Stimulated activated CD8-positive, alpha-beta memory T cell treated with anti-CD3 and anti-CD28 coated beads, Interleukin-15, amount 100 ng/mL, for 48 hours (primary cell): ENCODE data around the gene THBS2.
"Not testable (repeated sequence)": the region's sequence is repeated elsewhere in the genome, so short reads cannot be mapped to it uniquely, and the experiment has no call there.

ENCODE experiments used
- DNase-seq, 2 donors: peaks; one replicate each; pipeline ENCODE4 v3.0.0-alpha.2; 2020; ENCODE audit warnings: low read depth in 2 of 2

Gene THBS2

DNA sequence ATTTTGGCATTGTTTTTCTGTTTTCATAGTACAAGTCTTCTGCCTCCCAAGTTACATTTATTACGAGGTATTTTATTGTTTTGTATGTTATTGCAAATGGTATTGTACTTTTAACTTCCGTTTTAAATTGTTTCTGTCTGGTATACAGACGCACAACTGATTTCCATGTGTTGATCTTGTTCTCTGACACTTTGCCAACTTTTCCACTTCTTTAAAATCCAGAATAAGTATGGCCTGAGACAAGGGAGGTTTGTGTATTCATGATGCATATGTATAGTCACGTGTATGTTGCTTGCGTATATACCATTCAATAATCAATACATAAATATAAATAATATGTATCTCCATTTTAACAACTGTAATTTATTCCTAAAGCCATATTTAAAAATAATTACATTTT lies 41.2 kb downstream of the THBS2 start:
- no peak for DNase-seq

DNA sequence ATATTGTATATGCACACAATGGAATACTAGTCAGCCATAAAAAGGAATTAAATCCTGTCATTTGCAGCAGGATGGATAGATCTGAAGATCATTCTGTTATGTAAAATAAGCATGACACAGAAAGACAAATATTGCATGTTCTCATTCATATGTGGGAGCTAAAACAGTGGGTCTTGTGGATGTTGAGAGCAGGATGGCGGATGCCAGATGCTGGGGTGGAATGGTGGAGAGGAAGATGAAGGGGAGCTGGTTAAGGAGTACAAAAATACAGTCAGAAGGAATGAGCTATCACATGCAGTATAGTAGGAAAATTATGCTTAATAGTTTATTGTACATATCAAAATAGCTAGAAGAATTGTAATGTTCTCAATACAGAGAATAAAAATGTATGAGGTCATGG lies 41.8 kb downstream of the THBS2 start:
- no peak for DNase-seq

DNA sequence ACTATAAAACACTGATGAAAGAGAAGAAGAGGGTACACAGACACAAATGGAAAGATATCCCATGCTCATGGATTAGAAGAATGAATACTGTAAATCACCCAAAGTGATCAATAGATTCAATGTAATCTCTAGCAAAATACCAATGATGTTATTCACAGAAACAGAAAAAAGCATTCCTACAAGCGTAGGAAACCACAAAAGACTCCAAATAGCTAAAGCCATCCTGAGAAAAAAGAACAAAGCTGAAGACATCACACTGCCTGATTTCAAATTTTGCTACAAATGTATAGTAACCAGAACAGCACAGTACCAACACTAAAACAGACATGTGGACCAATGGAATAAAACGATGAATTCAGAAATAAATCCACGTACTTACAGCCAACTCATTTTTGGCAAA lies 43.0 kb downstream of the THBS2 start:
- no peak for DNase-seq

DNA sequence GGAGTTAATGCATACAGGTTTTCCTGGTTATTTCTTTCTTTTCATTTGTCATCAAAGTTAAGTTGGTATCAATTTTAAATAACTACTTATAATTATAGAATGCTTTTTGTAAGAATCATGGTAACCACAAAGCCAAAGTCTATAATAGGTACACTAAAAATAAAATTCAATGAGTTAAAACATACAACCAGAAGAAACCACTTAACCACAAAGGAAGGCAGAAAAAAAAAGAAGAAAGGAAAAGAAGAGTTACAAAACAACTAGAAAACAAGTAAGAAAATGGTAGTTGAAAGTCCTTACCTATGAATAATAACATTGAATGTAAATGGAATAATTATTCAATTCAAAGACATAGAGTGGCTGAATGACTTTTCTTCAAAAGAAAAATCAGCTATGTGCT lies 45.6 kb downstream of the THBS2 start:
- no peak for DNase-seq

DNA sequence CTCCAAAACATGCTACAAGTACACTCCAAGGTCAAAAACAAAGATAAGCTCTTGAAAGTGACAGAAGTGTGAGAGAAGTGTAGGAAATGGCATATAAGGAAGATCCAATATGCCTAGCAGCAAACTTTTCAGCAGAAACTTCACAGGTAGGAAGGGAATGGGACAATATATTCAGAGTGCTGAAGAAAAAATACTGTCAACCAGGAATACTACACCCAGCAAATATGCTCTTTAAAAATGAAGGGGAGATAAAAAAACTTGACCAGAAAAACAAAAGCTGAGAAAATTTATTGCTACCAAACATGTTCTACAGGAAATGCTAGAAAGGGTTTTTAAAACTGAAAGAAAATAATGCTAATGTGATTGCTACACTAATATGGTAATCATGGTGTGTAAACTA lies 46.2 kb downstream of the THBS2 start:
- no peak for DNase-seq

DNA sequence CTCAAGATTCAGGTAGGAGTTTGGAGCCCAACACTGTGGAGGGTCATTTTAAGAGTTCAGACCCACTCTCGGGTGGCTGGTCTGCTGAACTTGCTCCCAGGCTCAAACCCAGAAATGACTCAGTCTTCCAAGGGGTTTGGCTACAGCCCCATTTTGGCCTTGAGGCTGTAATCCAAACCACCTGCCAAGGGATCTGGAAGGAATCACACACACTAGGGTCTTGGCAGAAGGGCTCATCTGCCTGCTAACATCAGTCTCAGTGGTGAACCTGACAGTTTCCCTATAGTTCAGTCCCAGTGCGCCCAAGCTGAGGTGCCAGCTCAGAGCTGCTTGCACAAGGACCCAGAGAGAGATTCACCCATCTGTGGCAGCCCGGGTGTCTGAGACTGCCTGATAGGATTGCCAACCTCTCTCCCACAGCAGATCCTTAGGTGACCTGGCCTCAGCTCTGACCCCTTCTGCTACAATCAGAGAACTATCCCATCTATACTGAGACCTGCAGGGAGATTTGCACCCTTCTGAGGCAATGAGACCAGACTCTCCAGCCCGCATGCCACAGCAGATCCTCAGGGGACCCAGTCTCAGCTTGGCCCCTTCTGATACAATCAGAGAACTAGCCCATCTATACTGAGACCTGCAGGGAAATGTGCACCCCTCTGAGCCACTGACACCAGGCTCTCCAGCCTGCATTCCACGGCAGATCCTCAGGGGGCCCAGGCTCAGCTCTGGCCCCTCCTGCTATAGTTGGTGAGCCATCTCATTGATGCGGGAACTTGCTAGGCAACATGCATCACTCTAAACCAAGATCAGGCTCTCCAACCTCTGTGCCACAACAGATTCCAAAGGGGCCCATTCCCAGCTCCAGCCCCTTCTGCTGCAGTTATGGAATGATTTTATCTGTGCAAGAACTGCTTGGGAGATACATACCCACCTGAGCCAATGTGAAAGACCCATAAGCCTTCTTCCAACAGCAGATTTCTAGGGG lies 48.2 kb downstream of the THBS2 start:
- DNase-seq, result no peak

DNA sequence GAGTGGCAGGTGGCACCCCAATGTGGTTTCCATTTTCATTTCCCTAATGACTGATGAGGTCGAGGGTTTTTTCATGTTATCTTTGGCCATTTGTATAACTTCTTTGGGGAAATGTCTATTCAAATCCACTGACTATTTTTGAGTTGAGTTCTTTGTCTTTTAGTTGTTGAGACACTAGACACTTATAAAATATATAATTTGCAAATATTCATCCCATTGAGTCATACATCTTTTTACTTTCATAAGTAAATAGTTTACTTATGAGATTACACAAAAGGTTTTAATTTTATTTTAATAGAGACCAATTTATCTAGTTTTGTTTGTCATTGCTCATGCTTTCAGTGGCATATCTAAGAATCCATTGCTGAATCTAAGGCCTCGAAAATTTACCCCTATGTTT lies 49.5 kb downstream of the THBS2 start:
- no peak for DNase-seq

DNA sequence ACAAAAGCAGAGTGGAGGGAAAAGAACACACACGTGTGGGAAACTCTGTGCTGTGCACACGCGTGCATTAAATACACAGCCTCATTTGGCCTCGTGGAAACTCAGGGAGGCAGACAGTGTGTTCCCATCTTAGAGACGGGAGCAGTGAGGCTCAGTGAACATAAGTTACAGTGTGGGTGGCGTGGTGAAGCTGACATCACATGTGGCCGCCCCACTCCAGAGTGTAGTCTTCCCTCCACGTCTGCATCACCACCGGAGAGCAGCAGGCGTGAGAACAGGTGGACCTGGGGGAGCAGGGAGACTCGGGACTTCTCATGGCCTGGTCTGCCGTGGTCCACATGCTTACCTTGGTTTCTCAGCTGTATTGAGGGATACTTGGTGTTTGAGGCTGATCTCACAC lies 51.7 kb downstream of the THBS2 start:
- DNase-seq, result no peak

DNA sequence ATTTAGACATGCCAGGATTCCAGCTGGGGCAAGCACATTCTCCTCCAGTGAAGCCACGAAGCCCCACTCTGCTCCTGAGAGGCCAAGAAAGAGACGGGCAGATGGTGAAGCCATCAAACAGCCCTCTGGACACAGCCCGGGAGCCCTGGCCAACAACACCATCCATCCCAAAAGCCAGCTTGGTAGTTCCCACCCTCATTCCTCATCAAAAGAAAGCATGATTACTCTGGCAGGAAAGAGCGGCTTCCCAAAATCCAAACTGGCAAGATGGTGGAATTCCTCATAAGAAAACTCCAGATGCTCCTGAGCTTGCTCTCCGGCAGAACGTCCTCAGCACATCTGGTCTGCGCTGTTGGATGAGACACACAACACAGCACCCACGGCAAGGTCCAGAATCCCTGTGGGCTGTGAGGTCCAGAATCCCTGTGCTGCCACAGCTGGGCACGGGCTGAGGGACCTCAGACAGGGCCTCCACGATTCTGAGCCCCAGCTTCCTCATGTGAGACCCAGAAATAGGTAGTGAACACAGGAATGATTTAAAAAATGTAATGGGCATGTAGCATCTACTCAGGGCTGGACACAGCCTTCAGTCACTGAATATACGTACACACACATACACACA lies 52.6 kb downstream of the THBS2 start:
- no peak for DNase-seq

DNA sequence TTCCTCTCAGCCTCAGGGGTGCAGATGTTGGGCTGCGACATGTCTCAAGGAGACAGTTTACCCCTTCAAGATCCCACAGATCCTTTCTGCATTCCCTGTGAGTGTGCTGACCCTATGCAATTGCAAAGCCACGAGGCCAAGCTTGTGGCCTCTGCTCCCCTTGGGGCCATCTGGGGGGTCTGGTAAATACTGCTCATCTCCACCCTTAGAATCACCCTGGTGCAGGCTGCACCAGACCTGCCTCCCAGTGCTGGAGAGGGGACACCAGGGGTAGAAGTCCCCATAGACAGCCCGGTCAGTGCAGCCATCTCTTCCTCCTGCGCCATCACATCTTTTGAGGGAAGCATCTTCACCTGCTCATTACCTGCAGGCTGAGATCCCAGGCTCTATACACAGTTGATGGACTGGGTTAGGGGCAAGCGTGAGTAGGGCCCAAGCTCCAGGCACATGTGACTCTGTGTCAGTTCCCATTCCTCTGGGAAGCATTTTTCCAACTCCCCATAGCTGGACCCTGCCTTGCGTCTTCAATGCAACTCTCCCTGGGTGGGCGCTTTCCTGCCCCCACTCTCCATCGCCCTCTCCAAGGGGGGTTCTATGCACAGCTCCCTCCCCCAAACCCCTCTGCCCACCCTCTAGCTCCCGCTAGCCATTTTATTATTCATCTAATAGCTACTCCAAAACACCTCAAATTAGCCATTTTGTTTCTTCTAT lies 53.9 kb downstream of the THBS2 start:
- DNase-seq, result no peak

DNA sequence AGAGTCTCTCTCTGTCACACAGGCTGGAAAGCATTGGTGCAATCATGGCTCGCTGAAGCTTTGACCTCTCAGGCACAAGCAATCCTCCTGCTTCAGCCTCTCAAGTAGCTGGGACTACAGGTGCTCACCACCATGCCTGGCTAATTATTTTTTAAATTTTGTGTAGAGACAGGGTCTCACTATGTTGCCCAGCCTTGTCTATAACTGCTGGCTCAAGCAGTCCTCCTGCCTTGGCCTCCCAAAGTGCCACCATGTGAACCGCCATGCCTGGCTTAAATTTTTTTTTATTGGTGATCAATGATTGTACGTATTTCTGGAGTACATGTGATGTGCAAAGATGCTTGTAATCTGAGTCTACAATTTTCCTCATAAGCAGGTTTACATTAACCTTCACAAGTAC lies 54.8 kb downstream of the THBS2 start:
- DNase-seq, result no peak

DNA sequence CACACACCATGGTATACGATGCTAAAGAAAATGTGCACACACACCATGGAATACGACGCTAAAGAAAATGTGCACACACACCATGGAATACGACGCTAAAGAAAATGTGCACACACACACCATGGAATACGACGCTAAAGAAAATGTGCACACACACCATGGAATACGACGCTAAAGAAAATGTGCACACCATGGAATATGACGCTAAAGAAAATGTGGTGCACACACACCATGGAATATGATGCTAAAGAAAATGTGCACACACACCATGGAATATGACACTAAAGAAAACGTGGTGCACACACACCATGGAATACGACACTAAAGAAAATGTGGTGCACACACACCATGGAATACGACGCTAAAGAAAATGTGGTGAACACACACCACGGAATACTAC lies 55.7 kb downstream of the THBS2 start:
- not testable (repeated sequence) for DNase-seq

DNA sequence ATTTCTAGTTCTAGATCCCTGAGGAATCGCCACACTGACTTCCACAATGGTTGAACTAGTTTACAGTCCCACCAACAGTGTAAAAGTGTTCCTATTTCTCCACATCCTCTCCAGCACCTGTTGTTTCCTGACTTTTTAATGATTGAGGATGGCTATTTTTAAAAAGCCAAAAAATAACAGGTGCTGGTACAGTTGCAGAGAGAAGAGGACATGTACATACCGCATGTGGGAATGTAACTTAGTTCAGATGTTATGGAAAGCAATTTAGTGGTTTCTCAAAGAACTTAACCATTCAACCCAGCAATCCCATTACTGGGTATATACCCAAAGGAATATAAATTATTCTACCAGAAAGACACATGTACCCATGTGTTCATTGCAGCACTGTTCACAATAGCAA lies 57.4 kb downstream of the THBS2 start:
- DNase-seq, result not testable (repeated sequence)

DNA sequence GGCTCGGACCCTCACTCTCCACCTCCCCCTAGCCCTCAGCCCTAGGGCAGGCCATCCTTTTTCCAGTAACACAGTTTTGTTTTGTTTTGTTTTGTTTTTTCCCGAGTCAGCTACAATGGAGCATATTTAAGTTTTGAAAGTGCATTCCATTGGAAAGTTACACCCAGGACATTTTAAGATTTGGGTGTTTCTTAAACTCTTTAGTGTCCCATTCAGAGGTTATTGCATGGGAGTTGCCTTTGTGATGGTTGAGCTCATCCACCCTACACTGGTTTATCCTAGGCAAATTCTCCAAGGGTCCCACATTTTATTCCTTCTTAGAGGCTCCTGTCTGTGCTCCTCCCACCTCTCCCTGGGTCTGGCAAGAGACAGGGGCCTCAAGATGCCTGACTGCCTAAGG lies 58.9 kb downstream of the THBS2 start:
- DNase-seq, result no peak

DNA sequence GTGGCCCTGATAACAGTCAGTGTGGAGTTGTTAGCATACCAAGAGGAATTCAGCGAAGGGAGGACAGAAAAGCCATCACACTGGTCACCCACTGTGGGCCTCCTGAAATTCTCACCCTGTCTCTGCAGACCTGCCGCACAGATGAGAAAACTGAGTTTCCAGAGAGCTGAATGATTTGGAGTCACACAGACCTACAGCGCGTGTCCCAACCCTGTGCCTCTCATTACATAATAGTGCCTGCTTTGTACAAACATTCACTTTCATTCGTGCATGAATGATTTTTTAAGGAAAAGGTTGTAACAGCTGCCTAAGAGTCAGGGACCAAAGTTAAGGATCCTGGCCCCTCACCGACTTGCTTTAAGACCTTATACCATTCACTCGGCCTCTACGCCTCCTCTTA lies 62.7 kb downstream of the THBS2 start:
- DNase-seq, result no peak

DNA sequence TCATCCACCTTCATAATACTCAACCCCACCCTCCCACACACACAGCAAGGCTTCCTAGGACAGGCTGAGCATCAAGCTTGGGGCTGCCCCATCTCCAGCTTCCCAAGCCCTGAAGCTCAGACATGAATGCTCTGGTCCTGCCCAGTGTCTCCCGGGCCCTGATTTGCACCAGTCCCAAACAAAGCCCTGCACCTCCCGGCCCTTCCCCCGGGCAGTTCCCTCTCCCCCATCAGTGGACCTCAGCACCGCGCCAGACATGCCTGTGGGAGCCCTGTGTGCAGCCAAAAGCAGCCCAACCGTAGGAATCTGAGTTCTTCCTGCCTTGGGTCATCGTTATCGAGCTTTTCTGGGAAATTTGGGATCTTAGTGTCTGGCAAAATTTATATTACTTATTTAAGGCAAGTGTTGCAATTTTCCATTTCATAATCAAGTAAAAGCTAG lies 63.5 kb downstream of the THBS2 start:
- DNase-seq, result no peak

DNA sequence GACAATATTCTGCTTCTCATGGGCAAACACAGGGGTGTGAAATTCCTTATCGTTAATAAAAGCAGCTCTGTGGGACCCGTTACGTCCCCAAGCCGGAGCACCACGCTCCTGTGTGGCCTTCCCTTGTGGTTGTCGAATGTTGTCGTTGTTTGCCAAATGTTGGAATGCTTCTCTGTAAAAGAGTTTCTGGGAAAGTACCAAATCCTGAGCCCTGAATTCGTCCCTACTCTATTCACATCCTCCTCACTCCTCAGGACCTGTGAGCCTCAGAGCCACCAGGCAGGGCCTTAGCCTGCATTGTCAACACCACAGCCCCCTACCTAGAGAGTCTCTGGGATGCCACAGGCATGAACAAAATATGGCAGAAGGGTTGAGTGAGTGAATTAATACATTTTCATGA lies 64.0 kb downstream of the THBS2 start:
- no peak for DNase-seq

DNA sequence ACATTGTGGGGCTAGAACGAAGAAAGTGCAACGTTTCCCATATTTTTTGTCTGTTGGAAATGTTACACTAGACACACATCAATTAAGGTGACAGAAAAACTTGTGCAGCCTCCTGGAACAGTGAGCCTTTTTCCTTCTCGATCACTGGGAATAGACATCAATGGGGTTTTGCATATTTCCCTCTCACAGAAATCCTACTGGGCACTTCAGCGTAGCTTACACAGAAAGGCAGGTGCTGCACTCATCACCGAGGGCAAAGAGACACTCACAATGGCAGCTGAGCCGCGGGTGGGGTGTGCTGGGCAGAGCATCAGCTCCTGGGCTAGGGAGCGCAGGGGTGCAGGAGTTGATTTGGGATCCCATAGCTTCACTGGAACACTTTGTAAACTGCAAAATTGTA lies 64.5 kb downstream of the THBS2 start:
- DNase-seq, result no peak

DNA sequence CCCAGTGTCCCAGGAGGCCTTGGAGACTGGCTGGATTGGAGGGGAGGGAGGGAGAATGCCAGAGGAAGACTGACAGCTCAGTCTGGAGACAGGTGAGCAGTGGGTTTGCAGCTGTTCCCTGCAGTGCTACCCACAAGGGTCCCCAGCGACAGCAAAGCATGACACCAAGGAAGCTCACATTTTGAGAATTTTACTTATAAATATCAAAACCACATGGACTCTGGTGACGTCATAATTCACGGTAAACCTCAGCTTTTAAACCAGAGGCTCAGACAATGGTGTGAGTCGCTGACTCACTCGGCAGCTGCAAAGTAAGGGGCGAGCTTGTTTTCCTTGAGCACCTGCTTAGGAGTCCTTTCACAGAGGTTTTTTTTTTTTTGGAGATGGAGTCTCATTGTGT lies 65.2 kb downstream of the THBS2 start:
- peak in 1 of 2 donors; percentile 5 for DNase-seq

DNA sequence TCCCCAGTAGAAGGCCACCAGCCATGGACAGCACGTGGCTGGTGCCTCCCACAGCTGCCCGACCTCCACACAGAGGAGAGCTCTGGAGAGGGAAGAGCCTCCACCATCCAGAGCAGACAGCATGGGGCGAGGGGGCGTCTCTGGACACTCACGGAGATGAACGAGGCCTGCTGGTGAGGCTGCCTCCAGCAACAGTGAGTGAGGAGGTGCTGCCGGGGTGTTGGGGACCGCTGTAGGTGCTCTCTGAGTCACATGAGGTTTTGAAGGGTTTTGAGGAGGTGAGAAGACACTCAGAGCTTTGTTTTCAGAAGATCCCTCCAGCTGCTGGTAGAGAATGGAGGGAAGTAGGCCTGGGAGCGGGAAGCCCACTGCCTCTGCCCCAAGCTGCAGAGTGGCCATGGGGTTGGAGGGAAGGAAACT lies 65.6 kb downstream of the THBS2 start:
- no peak for DNase-seq

DNA sequence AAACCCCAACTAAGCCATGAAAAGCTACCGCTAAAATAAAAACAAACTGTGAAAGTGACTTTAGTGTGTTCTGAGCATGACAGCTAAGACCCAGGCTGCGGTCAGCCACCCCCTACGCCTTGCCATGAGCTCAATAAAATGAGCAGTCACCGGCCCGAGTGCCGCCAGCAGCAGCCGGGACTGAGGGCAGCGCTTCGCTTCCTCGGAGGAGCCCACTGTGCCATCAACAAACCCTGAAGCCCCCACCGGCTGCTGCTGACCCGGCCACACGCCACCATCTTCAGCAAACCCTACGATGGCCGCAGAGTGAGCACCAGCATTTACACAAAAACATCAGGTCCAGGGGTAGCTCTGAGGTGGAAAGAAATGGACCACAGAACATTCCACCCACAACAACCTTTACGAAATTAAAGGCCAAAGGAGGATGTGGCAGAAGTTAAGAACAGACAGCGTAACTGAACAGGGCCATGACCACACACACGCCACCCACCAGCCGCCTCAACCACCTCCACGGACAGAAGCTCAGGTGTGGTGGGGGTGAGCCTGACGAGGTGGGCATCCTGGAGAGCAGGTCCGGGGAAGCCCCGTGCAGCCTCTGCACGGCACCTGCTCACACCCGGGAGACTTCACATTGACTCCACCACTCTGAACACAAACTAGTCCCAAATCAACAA lies 67.0 kb downstream of the THBS2 start:
- DNase-seq, result no peak
